Measurements from ENCODE around the gene DNASE1L1. TPM values are rescaled to one million over a fixed set of nuclear protein-coding genes. Genes with fewer than 3 reads are reported as not detected.
A peak's percentile ranks its signal among the peaks of the same experiment; 100 is the strongest.

The DNASE1L1 gene
- total and polyA plus RNA-seq, 2 donors (not counting 1 experiment from before 2014, with no cell fraction given) = 11.3 to 38.5 TPM

DNA sequence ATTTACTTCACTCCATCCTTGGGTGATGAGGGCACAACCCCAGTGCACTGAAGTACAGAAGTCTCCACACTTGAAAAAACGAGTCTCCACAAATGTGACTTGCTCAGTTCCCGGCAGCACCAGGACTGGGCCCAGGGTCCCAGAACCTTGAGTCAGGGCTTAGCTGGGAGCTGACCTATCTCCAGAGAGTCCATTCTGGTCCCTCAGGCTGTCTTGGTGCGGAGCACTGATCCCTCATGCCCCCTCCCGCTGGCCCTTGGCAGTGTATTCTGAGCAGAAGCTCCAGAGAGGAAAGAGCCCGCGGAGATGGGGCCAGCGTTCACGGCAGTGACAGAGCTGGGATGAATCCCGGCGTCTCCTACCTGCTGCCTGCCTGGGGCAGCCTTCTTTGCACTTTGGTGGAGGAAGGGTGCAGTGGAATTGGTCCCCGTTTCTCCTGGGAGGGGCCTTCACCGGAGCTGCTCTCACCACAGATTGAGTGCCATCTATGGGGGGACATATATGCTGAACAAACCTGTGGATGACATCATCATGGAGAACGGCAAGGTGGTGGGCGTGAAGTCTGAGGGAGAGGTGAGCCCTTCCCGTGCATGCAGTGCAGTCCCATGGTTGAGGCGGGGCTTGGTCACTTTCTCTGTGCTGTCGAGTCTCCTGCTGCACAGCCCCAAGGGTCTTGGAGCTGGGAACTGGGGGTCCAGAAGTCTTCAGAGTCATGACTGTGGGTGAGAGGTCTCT is 31.7 kb upstream of the DNASE1L1 start:
- no peaks in the 10 kb centered on the region for H3K27me3 ChIP-seq (ENCODE audit: control insufficient read depth, insufficient read depth, low read length)
- H4K20me1 ChIP-seq (ENCODE audit: control insufficient read depth, extremely low read depth, insufficient read depth, low read length) = no peaks in the 10 kb centered on the region
- no peak for DNase-seq (ENCODE audit: low read depth in 2 of 2)
- H2AFZ ChIP-seq (ENCODE audit: low read length) = no peak overlapping the region
- no peak overlapping the region for H3K4me3 ChIP-seq (replicated peaks in 1 of 4; ENCODE audit: control extremely low read depth in 1 of 4, insufficient read depth in 1 of 4, low read depth in 3 of 4, low read length in 4 of 4)
- peaks cover 7% of the 10 kb centered on the region for H3K4me1 ChIP-seq (ENCODE audit: control insufficient read depth, extremely low read depth, insufficient read depth, low read length)
- H3K9me3 ChIP-seq (ENCODE audit: control insufficient read depth, insufficient read depth, low read depth, low read length) = no peaks in the 10 kb centered on the region
- no peak overlapping the region for H3K9ac ChIP-seq (ENCODE audit: insufficient read depth, low read length)
- no peak for TF ChIP-seq EZH2 (IDR thresholded peaks at IDR 0.05; ENCODE audit: low read length, missing control alignments)
- no peak for TF ChIP-seq CTCF (conservative IDR thresholded peaks at IDR 0.05 in 1 of 2, IDR thresholded peaks at IDR 0.05 in 1 of 2; ENCODE audit: low read depth in 1 of 2, low read length in 2 of 2)
- H3K27ac ChIP-seq (ENCODE audit: insufficient read depth, low read length) = no peak overlapping the region
- H3K4me2 ChIP-seq (ENCODE audit: extremely low read depth, insufficient read depth, low read length) = no peak overlapping the region
- peaks cover 55% of the 10 kb centered on the region for H3K79me2 ChIP-seq (ENCODE audit: control insufficient read depth, insufficient read depth, low read length)
- peaks cover 13% of the 10 kb centered on the region for H3K36me3 ChIP-seq (ENCODE audit: control insufficient read depth, insufficient read depth, low read length)

GRCh38 chrX:154439841-154440240 is 30.8 kb upstream of the DNASE1L1 start:
- Histone ChIP-seq H3K9me3 (ENCODE audit: control insufficient read depth, insufficient read depth, low read depth, low read length) (no peaks in the 10 kb centered on the region), H3K4me3 (replicated peaks in 1 of 4; ENCODE audit: control extremely low read depth in 1 of 4, insufficient read depth in 1 of 4, low read depth in 3 of 4, low read length in 4 of 4) (no peak overlapping the region), H3K27ac (ENCODE audit: insufficient read depth, low read length) (no peak overlapping the region), H3K27me3 (ENCODE audit: control insufficient read depth, insufficient read depth, low read length) (no peaks in the 10 kb centered on the region), H3K4me2 (ENCODE audit: extremely low read depth, insufficient read depth, low read length) (no peak overlapping the region), H3K9ac (ENCODE audit: insufficient read depth, low read length) (no peak overlapping the region), H2AFZ (ENCODE audit: low read length) (no peak overlapping the region), H3K4me1 (ENCODE audit: control insufficient read depth, extremely low read depth, insufficient read depth, low read length) (peaks cover 2% of the 10 kb centered on the region), H3K79me2 (ENCODE audit: control insufficient read depth, insufficient read depth, low read length) (peaks cover 46% of the 10 kb centered on the region), H4K20me1 (ENCODE audit: control insufficient read depth, extremely low read depth, insufficient read depth, low read length) (no peaks in the 10 kb centered on the region), H3K36me3 (ENCODE audit: control insufficient read depth, insufficient read depth, low read length) (peaks cover 13% of the 10 kb centered on the region)
- no peak for TF ChIP-seq EZH2 (IDR thresholded peaks at IDR 0.05; ENCODE audit: low read length, missing control alignments)
- DNase-seq (ENCODE audit: low read depth in 2 of 2) = no peak

GRCh38 chrX:154437971-154438893 is 29.2 kb upstream of the DNASE1L1 start:
- no peaks in the 10 kb centered on the region for H3K9me3 ChIP-seq (ENCODE audit: control insufficient read depth, insufficient read depth, low read depth, low read length)
- no peaks in the 10 kb centered on the region for H4K20me1 ChIP-seq (ENCODE audit: control insufficient read depth, extremely low read depth, insufficient read depth, low read length)
- TF ChIP-seq CTCF (conservative IDR thresholded peaks at IDR 0.05 in 1 of 2, IDR thresholded peaks at IDR 0.05 in 1 of 2; ENCODE audit: low read depth in 1 of 2, low read length in 2 of 2) (no peak), EZH2 (IDR thresholded peaks at IDR 0.05; ENCODE audit: low read length, missing control alignments) (no peak)
- H3K27me3 ChIP-seq (ENCODE audit: control insufficient read depth, insufficient read depth, low read length) = no peaks in the 10 kb centered on the region
- H2AFZ ChIP-seq (ENCODE audit: low read length) = no peak overlapping the region
- peak overlapping the region; percentile 46 for H3K9ac ChIP-seq (ENCODE audit: insufficient read depth, low read length)
- DNase-seq (ENCODE audit: low read depth in 2 of 2) = no peak
- H3K79me2 ChIP-seq (ENCODE audit: control insufficient read depth, insufficient read depth, low read length) = peaks cover 41% of the 10 kb centered on the region
- peak overlapping the region; percentile 62 for H3K4me2 ChIP-seq (ENCODE audit: extremely low read depth, insufficient read depth, low read length)
- no peaks in the 10 kb centered on the region for H3K4me1 ChIP-seq (ENCODE audit: control insufficient read depth, extremely low read depth, insufficient read depth, low read length)
- peak overlapping the region; percentile 39 to 80 (median 68) for H3K4me3 ChIP-seq (replicated peaks in 1 of 4; ENCODE audit: control extremely low read depth in 1 of 4, insufficient read depth in 1 of 4, low read depth in 3 of 4, low read length in 4 of 4)
- H3K36me3 ChIP-seq (ENCODE audit: control insufficient read depth, insufficient read depth, low read length) = peaks cover 16% of the 10 kb centered on the region
- peak overlapping the region; percentile 17 for H3K27ac ChIP-seq (ENCODE audit: insufficient read depth, low read length)

Measured in fibroblast of lung (primary cell).